ENCODE measurements around the gene SPTBN1.

SPTBN1 gene

DNA sequence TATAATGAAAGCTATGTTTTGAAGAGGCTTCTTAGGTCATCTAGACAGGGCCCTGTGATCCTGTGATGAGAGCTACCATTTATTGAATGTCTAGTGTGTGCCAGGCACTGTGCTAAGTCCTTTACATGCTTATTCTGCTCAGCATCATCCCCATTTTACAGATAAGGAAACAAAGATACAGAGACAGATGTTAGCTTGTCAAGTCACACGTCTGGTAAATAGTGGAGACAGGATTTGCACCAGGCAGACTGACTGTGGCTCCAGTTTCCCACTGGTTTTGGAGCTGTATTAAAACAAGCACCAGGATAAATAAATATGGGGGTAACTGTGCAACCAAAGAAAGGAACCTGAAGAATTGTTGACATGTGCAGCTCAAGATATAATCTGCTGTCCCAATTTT lies 248.1 kb downstream of the SPTBN1 start:
- no peak for DNase-seq (ENCODE audit: low read depth in 3 of 3)

GRCh38 chr2:54704688-54705605 lies 248.8 kb downstream of the SPTBN1 start:
- DNase-seq (ENCODE audit: low read depth in 3 of 3) = no peak

GRCh38 chr2:54706622-54707021 lies 250.5 kb downstream of the SPTBN1 start:
- DNase-seq (ENCODE audit: low read depth in 3 of 3) = no peak

DNA sequence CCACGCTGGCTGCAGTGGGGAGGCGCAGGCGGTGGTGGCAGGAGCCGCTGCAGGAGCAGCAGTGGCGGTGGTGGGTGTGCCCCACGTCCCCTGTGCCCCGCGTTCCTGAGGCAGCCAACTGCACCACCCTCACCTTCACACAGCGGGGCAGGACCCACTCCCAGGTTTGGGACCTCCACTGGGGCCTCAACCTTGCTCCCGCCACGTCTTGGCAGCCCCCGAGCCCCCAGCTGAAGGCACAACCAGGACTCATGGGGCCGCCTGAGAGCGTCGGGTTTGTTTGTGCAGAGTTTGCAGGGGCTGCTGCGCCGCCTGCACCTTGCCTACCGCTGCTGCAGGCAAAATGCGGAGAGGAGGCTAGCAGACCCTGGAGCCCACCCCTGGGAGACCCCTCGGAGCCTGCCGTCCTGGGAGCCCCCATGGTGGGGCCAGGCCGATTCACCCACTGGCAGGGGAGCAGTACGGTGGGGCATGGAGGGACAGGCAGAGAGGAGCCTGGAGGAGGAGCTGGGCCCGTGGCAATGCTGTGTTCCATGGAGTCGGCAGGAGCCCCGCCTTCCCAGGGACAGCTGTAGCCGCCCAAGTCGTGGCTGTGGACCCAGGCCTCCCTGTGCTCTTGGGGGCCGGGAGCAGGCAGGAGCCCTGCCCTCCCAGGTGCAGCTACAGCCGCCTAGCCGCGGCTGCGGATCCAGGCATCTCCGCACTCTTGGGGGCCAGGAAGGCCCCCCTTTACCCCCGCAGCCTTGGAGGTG lies 252.6 kb downstream of the SPTBN1 start:
- no peak for DNase-seq (ENCODE audit: low read depth in 3 of 3)

- no peak for DNase-seq (ENCODE audit: low read depth in 3 of 3)
Measured at GRCh38 chr2:54709336-54709809, 253.2 kb downstream of the SPTBN1 start.

GRCh38 chr2:54710216-54710615 lies 254.1 kb downstream of the SPTBN1 start:
- no peak for DNase-seq (ENCODE audit: low read depth in 3 of 3)

DNA sequence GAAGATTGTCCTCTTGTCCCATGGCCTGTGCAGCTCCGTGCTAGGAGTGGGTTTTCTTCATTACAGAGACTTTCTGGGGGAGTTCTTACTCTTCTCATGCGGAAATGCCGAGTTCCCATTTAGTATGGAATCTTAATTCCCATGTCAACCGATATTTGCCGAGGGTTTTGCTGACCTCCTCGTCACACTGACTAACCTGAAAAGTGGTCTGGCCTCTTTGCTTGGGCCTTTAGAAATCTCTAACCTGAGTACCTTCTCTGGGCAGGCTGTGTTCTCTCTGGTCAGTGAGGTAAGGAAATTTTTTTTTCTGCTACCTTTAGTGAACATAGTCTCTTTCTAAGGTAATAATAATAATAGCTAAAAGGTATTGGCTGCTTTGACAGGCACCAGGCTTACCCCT lies 256.4 kb downstream of the SPTBN1 start:
- no peak for DNase-seq (ENCODE audit: low read depth in 3 of 3)

- no peak for DNase-seq (ENCODE audit: low read depth in 3 of 3)
Measured at GRCh38 chr2:54714996-54715395, 258.9 kb downstream of the SPTBN1 start.

DNA sequence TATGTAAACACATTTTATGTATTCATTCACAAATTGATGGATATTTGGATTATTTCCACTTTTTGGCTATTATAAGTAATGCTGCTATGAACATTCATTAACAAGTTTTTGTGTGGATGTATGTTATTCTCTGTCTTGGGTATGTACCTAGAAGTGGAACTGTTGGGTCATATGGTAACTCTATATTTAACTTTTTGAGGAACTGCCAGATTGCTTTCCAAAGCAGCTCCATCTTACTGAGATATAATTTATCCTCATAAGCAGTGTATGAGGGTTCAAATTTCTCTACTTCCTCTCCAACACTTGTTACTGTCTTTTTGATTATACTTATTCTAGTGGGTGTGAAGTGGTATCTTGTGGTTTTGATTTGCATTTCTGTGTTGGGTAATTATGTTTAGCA lies 260.2 kb downstream of the SPTBN1 start:
- DNase-seq (ENCODE audit: low read depth in 3 of 3) = no peak

DNA sequence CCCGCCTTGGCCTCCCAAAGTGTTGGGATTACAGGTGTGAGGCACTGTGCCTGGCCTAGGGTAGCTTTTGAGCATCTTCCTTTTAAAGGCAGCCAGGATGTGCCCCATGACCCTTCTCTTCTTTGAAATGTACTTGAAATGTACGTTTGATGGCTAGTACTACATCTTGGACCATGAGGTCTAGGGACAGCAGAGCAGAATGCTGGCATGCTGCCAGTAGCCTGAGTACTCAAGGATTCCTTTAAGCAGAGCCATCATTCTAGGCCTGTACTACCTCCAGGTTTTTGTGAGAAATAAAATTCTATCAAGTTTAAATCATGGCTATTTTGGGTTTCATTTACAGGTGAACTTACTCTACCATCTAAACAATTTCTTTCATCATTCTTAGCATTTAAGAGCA lies 264.4 kb downstream of the SPTBN1 start:
- DNase-seq (ENCODE audit: low read depth in 3 of 3) = no peak

All from stimulated activated CD4-positive, alpha-beta T cell treated with anti-CD3 and anti-CD28 coated beads, TNF-alpha, amount 100 ng/mL, for 48 hours (primary cell).